Kidney (tissue), 14 donors: Measurements from ENCODE around the gene RCAN2. TPM values are rescaled to one million over a fixed set of nuclear protein-coding genes. Genes with fewer than 3 reads are reported as not detected.
A peak's percentile ranks its signal among the peaks of the same experiment; 100 is the strongest.

Source experiments
- DNase-seq, 5 donors: peaks; one replicate each; pipeline ENCODE4 v3.0.0-alpha.2; 2013 to 2020
- FAIRE-seq: peaks from 2 replicates; lab custom pipeline; 2012; peaks lifted over from hg19 to GRCh38; lab: Jason Lieb, UNC
- H3K27ac ChIP-seq, 2 donors: one replicate each; pipeline ENCODE4 v1.7.0; 2013; ENCODE audit warnings: low read depth in 2 of 2, low read length in 2 of 2, inconsistent platforms in 1 of 2
- H3K27me3 ChIP-seq: one replicate; pipeline ENCODE4 v1.7.1; 2013; ENCODE audit warnings: low read length, inconsistent platforms; ENCODE audit not compliant: control insufficient read depth, insufficient read depth
- H3K36me3 ChIP-seq, 3 donors: one replicate each; pipeline versions ENCODE4 v1.7.0 to v1.7.1; 2013; ENCODE audit warnings: low read length in 3 of 3, control low read depth in 1 of 3, inconsistent platforms in 1 of 3; ENCODE audit not compliant: insufficient read depth in 3 of 3, control insufficient read depth in 2 of 3
- H3K4me1 ChIP-seq, 3 donors: one replicate each; pipeline versions ENCODE4 v1.7.0 to v1.7.1; 2013; ENCODE audit warnings: low read length in 3 of 3, inconsistent platforms in 1 of 3, low read depth in 1 of 3; ENCODE audit not compliant: control insufficient read depth in 2 of 3, insufficient read depth in 2 of 3
- H3K4me3 ChIP-seq, 3 donors: one replicate each; pipeline versions ENCODE4 v1.7.0 to v1.8.1; 2013; ENCODE audit warnings: low read length in 3 of 3, control low read depth in 1 of 3, inconsistent platforms in 1 of 3
- H3K9ac ChIP-seq, 3 donors: one replicate each; pipeline versions ENCODE4 v1.7.0 to v1.7.1; 2013; ENCODE audit warnings: low read length in 3 of 3, control low read depth in 1 of 3, inconsistent platforms in 1 of 3
- H3K9me3 ChIP-seq, 3 donors: one replicate each; pipeline versions ENCODE4 v1.7.0 to v1.7.1; 2013; ENCODE audit warnings: low read length in 3 of 3, control low read depth in 1 of 3, inconsistent platforms in 1 of 3; ENCODE audit not compliant: control insufficient read depth in 2 of 3, insufficient read depth in 1 of 3
- CTCF ChIP-seq: IDR thresholded peaks from 3 replicates; pipeline ENCODE4 v1.5.1; 2012; ENCODE audit warnings: mild to moderate bottlenecking, moderate library complexity, borderline replicate concordance; ENCODE audit not compliant: insufficient read depth; ENCODE audit errors: extremely low read depth
- intact Hi-C: fragments of 100-400 bp; cut with DNase I; formaldehyde crosslinking; loops from one replicate; pipeline ENCODE4 v1.11.1; 2022
- polyA plus RNA-seq: library from polyadenylated mRNA; stranded (reverse); fragments of 350-450 nt; fragmentation: Illumina TruSeq; extraction: RNeasy Lipid Tissue Mini Kit (QIAGEN cat#74804); gene quantifications from one replicate; pipeline ENCODE4 v1.2.3, GENCODE V29; 2014; ENCODE audit warnings: low read depth, low replicate concordance; ENCODE audit not compliant: insufficient read depth
- total RNA-seq: library from RNA; stranded (reverse); fragmentation: NEBNext Ultra II Directional; extraction: Animal tissue kit (Norgen Biotek cat#: 25700); gene quantifications from one replicate; pipeline ENCODE4 v1.2.1, GENCODE V29; 2021
- donor health status: control.
- donor health status: control.
- donor health status: control.
- donor health status: control.
- donor health status: control.
- donor health status: DM: yes; HTN: yes; CAD: no.
- donor health status: Normal renal cell carcinoma (clear cell type).

RCAN2 gene
- total and polyA plus RNA-seq, 2 donors from 2014 or later = 25.7 to 37.4 TPM

DNA sequence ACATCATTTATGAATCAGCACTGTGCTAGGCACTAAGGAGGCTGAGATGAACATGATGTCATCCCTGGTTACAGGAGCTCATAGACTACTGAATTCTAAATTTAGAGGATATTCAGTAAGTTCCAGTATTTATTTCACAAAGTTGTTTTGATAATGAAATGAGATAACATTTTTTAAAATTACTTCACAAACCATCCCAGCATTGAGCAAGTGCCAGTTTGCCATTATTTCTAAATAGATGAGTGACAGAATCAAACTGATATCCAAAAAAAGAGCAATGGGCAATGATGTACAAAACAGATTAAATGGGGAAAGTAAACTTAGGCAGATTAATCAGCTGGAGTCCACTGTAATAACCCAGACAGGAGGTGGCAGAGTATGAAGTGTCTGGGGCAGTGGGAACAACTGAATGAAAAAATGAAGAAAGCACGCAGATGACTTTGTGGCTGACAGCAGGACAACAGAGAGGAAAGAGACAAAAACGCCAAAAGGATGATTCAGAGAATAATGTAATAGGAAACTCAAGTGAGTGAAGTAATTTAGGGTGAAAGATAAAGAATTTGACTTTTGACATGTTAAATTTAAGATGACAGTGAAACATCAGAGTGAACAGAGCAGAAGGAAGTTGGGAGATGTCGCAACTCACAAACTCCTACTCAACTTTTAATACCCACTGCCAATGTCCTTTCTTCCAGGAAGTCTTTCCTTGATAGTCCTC, 70.2 kb downstream of the RCAN2 start:
- intact Hi-C loops = no loop called here
- H3K4me3 ChIP-seq = no peak overlapping the region
- no peak overlapping the region for H3K27ac ChIP-seq
- no peaks in the 10 kb centered on the region for H3K27me3 ChIP-seq
- no peak for FAIRE-seq
- no peak overlapping the region for H3K9ac ChIP-seq
- no peaks in the 10 kb centered on the region for H3K36me3 ChIP-seq
- H3K4me1 ChIP-seq = no peaks in the 10 kb centered on the region
- DNase-seq = no peak
- no peak for TF ChIP-seq CTCF
- no peaks in the 10 kb centered on the region for H3K9me3 ChIP-seq

GRCh38 chr6:46419576-46420002, 71.7 kb downstream of the RCAN2 start:
- peak; percentile 78 for TF ChIP-seq CTCF
- no peaks in the 10 kb centered on the region for H3K4me1 ChIP-seq
- no peak overlapping the region for H3K9ac ChIP-seq
- intact Hi-C loops = no loop called here
- H3K27me3 ChIP-seq = no peaks in the 10 kb centered on the region
- H3K36me3 ChIP-seq = no peaks in the 10 kb centered on the region
- H3K27ac ChIP-seq = no peak overlapping the region
- H3K4me3 ChIP-seq = no peak overlapping the region
- FAIRE-seq (peak; percentile 99), DNase-seq (peak in 4 of 5 donors; percentile 50 to 91 (median 74))
- H3K9me3 ChIP-seq = no peaks in the 10 kb centered on the region

- no peaks in the 10 kb centered on the region for H3K9me3 ChIP-seq
- intact Hi-C loops = no loop called here
- H3K27ac ChIP-seq = no peak overlapping the region
- FAIRE-seq = no peak
- H3K9ac ChIP-seq = no peak overlapping the region
- H3K4me1 ChIP-seq = no peaks in the 10 kb centered on the region
- no peak overlapping the region for H3K4me3 ChIP-seq
- no peak for TF ChIP-seq CTCF
- DNase-seq = no peak
- no peaks in the 10 kb centered on the region for H3K36me3 ChIP-seq
- H3K27me3 ChIP-seq = no peaks in the 10 kb centered on the region
Measured at GRCh38 chr6:46414398-46414797, 76.9 kb downstream of the RCAN2 start.
